Ureter (tissue), 1 donor: ENCODE data around the gene PLEK2. TPM values are rescaled to one million over a fixed set of nuclear protein-coding genes. Genes with fewer than 3 reads are reported as not detected.
"Not testable (repeated sequence)": the region's sequence is repeated elsewhere in the genome, so short reads cannot be mapped to it uniquely, and the experiment has no call there.

Experiments used
- DNase-seq: peaks from one replicate; pipeline ENCODE4 v3.0.0-alpha.2; 2020; ENCODE audit warnings: low spot score
- total RNA-seq: library from RNA; stranded (reverse); gene quantifications from one replicate; pipeline ENCODE4 v1.2.4, GENCODE V29; 2023
- donor health status: DM: yes; HTN: yes; CAD: no.

The PLEK2 gene, protein sequence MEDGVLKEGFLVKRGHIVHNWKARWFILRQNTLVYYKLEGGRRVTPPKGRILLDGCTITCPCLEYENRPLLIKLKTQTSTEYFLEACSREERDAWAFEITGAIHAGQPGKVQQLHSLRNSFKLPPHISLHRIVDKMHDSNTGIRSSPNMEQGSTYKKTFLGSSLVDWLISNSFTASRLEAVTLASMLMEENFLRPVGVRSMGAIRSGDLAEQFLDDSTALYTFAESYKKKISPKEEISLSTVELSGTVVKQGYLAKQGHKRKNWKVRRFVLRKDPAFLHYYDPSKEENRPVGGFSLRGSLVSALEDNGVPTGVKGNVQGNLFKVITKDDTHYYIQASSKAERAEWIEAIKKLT
- 21.7 TPM for total RNA-seq

DNA sequence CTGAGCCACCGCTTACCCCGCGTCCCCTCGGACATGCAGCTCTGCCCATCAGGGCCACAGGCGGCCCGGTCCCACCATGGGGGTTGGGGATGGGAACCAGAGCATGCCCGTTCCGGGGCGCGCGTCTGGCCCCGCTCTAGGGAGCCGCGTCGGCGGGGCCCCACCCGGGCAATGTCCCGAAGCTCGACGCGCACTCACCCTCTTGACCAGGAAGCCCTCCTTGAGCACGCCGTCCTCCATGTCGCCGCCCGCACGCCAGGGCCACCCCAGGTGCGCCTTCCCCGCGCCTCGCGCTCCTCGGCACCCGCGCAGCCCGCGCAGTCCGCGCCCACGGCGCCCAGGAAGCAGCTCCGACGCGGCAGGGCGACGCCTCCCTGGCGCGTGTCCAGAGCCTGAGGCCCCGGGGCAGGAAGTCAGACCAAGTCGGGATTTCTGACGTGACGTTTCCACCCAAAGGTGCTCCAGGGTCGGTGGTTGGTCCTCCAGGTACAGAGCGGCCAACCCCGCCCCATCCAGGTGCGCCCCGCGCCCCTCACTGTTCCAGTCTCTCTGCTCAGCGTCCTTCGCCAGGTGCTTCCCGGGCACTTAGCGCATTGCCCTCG is at the start of gene PLEK2:
Gene PLEK2, minus strand, starts transcription at position 346 of the 602 bp plus-strand sequence. Its CDS starts 106 bp downstream, at position 240.
- DNase-seq, result peak; percentile 78

DNA sequence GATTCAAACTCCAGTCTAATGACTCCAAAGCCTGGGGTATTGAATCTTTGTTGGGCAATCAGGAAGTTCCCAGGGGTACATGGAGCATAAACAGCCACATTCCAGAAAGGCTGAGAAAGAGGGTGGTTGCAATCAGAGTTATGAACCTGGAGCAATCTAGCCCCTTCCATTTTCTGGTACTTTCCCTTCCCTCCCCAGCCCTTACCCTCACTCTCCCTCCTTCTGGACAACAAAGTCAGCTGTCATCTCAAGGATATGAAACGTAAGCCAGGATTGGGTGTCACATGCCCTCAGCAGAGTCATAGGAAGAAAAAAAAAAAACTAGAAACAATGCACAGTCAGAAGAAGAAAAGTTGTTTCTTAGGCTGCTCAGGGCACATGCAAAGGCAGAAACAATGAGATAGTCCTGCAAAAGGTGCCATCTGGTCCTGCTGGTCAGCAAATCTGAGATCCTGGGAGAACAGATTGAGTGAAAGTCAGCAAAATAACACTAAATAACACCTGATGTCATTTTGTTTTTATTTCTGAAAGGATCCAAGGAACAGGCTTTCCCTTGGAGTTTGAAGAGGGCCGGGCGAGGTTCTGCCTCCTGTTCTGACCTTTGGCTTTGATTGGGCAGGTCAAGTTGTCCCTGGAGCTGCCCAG is 49.5 kb upstream of the PLEK2 start:
- no peak for DNase-seq

DNA sequence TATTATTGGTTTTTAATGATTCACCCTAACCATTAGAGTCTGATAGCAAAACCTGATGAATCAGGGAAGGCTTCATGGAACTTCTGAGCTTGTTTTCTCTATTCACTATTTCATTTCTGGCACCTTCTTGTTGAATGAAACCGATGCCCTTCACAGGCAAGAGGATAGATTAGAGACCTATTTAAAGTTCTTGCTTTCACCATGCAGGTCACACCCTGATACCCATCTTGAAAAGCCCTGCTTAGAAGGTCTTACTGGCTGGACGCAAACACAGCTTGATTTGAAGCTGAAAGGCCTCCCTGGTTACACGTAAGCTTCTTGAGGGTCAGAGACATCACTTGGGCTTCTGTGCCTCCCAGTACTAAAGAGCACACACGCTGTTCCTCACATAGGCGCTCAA is 47.4 kb upstream of the PLEK2 start:
- DNase-seq, result no peak

DNA sequence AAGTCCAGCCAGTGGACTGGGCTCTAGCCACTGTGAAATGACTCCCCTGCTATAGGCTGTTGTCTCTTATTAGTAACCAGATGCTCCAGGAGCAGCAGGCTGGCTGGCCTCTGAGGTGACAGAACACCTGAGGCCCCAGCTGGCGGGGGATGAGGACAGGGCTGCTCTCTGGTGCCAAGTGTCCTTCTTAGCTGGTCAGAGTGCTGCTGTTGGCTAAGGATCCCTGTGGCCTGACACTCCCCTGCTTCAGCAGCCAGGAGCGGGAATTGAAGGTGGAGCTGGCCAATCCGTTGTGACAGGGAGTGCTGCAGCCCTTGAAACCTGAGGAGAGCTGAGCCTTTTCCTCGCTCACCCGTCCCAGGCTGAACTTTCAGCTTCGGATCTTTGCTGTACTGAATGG is 45.8 kb upstream of the PLEK2 start:
- no peak for DNase-seq

DNA sequence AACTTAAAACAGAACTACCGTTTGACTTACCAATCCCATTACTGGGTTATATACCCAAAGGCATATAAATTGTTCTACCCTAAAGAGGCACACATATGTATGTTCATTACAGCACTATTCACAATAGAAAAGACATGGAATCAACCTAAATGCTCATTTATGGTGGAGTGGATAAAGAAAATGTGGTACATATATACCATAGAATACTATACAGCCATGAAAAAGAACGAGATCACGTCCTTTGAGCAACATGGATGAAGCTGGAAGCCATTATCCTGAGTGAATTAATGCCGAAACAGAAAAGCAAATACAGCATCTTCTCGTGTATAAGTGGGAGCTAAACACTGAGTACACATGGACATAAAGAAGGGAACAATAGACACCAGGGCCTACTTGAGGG is 44.8 kb upstream of the PLEK2 start:
- DNase-seq, result no peak

DNA sequence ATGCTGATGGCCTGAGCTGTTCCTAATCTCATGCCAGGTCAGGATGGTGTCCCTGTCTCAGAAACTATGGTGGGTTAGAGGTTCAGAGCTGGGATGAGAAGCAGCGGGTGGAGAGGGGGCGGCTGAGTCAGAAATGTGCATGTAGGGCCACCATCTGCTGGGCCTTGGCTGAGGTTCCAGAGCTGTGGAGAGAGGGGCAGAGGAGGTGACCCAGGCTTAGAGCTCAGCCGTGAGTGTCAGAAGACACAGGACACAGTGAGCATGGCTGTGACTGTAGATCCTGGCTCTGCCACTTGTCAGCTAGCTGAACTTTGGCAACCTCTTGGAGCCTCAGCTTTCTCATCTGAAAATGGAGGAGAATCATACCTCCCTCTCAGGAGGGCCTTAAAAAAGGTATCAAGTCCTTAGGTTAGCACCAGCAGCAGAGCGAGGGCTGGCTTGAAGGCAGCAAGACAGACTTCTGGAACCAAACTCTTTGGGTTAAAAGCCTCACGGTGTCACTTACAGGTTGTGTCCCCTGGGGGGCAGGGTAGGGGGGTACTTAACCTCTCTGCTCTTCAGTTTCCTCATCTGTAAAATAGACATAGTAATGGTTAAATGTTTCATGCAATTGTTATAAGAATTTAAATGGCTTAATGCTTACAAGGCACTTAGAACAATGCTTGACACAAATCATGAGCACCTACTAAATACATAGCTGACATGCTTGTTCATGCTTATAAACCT is 41.8 kb upstream of the PLEK2 start:
- DNase-seq, result no peak

DNA sequence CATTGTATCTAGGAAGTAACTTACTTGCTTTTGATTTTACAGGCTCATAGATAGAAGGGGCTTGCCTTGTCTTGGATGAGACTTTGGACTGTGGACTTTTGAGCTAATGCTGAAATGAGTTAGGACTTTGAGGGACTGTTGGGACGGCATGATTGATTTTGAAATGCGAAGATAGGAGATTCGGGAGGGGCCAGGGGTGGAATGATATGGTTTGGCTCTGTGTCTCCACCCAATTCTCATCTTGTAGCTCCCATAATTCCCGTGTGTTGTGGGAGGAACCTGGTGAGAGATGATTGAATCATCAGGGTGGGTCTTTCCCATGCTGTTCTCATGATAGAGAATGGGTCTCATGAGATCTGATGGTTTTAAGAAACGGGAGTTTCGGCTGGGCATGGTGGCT is 39.7 kb upstream of the PLEK2 start:
- DNase-seq, result not testable (repeated sequence)

DNA sequence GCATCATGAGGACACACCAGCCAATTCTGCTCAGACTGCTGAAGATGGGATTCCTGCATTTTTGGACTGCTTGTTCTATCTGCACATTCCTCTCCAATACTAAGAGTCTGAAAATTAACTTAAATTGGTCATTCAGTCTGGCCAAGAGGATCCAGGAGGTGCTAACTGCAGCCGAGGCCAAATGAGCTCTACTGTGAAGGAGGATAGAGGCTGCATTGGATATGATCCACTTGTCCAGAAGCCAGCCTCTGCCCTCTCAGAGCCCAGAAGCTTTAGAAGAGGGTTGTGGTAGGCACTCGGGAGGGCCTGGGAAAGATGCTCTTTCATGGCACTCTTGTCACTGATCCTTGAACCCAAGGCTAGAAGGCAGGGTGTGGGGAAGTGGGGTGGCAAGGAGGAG is 37.1 kb upstream of the PLEK2 start:
- no peak for DNase-seq

DNA sequence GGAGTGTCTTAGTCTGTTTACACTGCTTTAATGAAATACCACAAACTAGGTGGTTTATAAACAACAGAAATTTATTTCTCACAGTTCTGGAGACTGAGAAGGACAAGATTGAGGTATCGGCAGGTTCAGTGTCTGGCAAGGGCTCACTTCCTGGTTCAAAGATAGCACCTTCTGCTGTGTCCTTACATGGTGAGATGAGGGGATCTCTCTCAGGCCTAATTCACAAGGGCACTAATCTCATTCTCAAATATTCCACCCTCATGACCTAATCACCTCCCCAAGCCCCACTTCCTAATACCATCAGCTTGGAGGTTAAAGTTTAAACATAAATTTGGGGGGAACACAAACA is 35.0 kb upstream of the PLEK2 start:
- no peak for DNase-seq

DNA sequence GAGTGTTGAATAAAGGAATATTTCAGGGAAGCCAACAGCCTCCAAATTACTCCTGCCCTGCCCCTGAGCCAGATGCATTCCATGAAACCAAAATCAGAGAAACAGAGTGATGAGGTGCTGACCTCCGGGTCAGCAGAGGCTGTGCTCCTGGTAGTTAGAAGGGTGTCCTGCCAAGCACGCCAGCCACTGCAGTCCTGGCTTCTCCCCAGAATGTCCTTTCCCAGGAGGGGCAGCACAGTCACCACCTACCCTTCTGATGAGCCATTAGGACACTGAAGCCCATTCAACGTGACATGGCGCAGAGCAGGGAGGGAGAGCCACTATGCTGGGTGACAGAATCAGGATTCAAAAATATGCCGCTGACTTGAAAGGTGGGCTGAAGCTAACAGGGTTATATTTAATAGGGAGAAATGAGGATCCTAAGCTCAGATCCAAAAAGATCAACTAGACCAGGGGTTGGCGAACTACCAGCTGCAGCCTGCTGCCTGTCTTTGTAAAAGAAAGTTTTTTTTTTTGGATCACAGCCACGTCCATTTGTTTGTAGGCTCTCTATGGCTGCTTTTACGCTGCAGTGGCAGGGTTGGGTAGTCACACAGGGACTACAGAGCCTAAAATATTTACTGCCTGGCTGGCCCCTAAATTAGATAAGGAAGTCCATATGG is 34.5 kb upstream of the PLEK2 start:
- no peak for DNase-seq

DNA sequence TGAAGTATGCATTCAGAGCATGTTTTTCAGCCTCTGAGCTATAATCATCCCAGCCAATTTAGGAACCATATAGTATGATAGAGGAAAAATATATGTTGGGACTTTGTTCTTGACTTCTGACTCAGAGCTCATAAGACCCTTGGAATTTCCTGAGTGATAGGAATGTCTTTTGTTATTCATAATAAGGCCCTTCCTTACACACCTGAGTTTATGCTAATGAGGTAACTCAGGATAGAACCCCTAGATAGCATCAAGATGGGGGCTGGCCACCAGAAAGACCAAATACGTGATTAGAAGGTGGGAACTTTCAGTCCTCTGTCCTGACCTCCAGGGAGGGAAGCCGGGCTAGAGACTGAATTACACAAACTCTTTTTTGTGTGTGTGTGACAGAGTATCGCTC is 32.4 kb upstream of the PLEK2 start:
- DNase-seq, result no peak

DNA sequence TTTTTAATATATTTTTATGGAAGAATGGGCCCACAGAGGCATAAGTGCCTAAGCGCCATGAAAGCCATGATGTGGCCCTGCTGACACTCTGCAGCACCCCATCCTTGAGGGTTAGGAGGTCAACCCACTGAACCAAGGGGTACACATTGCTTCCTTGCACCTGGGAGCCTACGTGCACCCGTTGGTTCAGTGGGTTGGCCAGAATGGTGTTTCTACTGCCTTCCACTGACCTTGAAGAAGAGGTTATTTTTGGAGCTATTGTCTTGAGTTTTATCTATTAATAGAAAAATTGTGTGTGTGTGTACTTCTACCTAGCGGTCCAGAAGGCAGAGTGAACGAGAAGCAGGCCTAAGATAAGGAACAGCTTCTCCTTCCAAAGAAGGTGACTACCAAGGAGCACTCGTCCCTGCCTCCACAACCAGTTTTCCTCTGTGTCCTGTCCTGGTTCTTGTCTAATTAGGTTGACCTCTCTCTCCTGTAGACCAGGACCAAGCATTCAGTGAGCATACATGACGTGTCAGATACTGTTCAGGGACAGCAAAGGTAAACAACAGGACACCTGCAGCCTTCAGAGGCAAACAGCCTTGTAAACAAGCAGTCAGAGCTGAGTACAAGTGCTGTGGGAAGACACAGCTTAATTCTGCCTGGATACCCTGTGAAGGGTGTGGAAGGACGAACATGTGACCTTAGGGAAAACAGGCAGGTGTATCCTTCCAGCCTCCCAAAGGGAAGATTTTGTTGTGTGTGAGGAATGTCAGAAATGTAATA is 30.4 kb upstream of the PLEK2 start:
- DNase-seq, result no peak

DNA sequence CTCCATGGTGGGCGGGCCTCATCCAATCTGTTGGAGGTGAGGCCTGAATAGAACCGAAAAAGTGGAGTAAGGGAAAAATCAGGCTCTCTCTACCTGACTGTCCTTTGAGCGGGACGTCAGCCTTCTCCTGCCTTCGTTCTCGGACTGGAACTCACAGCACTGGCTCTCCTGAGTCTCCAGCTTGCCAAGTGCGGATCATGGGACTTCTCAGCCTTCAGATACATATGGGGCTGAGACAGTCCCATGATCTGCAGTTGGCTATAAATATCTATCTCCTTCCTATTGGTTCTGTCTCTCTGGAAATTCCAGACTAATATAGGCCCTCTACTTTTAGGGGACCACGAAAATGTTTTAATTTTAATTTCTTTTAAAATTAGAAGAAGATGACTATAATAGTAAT is 29.7 kb upstream of the PLEK2 start:
- no peak for DNase-seq

DNA sequence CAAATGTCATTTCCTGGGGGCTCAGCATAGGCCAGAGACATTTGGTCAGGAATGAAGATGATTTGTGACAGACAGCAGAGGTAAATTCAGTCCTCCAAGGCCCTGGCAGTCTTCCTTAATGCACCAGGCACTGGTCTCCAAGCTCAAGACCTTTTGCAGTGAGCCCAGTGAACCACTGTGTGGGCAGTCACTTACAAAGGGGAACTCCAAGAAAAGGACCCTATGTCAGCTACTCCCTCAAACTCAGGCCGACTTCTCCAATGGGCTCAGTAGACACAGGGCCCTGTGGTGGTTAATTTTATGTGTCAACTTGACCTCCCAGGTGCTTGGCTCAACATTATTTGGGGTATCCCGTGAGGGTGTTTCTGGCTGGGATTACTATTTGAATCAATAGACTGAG is 29.3 kb upstream of the PLEK2 start:
- no peak for DNase-seq

DNA sequence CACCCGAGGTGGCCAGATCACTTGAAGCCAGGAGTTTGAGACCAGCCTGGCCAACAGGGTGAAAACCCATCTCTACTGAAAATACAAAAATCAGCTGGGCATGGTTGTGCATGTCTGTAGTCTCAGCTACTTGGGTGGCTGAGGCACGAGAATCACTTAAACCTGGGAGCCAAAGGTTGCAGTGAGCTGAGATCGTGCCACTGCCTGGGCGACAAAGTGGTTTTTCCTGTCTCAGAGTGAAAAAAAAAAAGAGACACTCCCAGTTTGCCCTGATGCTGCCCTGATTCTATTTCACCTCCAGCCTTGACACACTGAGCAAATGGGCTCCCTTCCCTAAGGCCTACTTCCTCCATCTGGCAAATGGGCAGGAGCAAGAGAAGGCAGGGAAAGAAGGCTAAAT is 28.5 kb upstream of the PLEK2 start:
- DNase-seq, result peak; percentile 64

DNA sequence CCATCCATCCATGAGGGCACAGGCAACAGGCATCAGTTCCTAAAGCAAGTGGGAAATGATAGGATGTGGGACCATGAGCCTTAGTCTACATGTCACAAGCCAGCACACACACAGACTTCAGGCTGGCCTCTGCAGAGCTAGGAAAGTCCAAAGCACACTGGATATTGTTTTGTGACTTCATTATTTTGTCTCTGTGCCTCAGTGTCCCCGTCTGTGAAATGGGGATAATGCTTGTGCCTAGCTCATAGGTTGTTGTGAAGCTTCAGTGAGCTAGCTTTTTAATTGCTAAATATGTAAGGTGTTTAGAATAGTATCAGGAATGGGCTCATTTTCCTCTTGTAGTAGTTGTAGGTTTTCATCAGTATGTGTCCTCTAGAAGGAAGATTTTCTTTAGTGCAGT is 27.0 kb upstream of the PLEK2 start:
- no peak for DNase-seq

DNA sequence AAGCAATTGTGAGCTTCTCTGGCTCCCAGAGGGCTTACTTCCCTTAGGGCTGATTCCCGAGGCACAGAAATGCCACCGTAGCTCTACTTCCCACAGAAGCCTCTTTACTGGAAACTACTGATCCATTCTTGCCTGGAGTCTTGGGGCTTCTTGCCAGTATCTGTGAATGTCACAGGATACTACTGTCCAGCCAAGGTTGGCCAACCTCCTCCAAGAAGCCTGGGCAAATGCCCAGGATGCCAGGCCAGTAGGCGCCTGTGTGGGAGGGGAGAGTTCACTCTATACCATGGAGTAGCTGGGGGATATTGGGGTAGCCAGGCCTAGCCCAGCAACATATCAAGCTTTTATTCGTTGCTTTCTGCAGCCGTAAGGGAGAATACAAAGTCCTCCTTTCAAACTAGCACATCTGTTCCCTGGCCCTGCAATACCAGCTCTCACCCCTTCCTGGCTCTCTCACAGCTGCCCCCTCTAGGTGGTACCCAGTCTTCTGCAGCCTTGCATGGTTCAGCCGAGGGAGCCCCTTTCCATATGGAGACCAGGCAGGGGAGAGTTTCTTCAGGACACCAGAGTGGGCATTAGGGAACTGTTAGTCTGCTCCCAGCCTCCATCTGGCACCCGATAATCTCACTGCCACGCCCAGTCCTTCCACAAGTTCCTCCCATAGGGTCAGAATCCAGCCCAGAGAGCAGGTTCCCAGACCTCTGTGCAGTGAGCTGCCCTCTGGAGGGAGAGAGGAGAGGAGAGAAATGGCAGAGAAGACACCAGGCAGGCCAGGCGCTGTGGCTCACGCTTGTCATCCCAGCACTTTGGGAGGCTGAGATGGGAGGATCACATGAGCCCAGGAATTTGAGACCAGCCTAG is 24.3 kb upstream of the PLEK2 start:
- no peak for DNase-seq

DNA sequence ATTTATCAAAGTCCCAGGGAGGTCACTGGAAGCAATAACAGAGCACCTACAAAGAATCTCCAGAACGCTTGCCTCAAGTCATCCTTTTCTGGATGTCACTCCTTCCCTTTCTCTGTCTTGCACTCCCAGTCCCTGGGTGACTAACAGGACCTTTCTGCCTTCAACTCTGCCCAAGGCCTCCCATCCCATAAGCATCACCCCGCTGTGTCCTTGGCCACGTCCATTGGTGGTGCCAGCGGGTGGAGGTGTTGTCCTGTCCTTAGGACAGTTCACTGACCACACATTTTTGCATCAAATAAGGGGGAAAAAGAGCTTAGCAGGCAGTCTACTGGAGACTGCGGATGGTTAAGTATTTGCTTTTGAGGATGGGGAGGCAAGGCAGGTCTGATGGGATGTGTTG is 23.6 kb upstream of the PLEK2 start:
- no peak for DNase-seq

DNA sequence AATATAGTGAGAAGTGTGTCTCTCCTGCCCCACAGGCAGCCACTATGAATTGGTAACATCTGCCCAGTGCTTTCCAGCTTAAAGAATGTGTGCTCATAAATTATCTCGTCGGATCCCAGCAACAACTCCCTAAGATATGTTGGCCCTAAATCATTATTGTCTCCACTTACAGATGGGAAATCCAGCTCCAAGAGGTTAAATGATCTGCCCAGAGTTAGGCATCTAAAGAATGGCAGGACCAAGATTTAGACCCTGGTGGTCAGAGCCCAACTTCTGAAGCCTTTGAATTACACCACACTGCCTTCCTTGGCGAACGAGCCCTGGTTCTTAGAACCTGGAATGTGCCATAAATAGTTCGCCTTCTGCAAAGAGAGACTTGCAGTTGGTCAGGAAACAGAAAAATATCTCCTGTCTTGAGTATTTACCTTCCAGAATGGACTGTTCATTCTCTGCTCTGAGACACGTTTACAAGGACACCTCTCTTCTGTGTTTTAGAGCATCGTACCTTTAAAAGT is 20.1 kb upstream of the PLEK2 start:
- DNase-seq, result no peak
